ENCODE measurements around the gene RBMS3. TPM values are rescaled to one million over a fixed set of nuclear protein-coding genes. Genes with fewer than 3 reads are reported as not detected.

RBMS3 gene
- total RNA-seq, 1 donor from 2014 or later, result 3.4 TPM

DNA sequence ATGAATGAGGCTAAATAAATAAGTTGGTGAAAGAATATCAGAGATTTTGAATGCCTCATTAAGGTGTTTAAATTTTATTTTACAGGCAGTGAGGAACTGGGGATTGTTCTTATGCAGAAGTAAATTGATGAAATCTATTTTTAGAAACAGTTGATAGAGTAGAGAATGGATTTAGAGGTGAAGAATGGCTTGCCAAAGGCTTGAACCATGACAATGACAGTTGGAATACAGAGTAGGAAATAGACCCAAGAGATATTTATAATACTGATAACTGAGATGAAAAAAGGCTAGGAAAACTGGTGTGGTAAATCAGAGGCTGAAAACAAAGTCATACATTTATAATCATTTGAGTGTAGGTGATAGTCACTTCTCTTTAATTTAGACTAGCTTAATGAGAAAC lies 39.0 kb upstream of the RBMS3 start:
- DNase-seq (ENCODE audit: low read depth), result no peak
- TF ChIP-seq, protein P1, sequence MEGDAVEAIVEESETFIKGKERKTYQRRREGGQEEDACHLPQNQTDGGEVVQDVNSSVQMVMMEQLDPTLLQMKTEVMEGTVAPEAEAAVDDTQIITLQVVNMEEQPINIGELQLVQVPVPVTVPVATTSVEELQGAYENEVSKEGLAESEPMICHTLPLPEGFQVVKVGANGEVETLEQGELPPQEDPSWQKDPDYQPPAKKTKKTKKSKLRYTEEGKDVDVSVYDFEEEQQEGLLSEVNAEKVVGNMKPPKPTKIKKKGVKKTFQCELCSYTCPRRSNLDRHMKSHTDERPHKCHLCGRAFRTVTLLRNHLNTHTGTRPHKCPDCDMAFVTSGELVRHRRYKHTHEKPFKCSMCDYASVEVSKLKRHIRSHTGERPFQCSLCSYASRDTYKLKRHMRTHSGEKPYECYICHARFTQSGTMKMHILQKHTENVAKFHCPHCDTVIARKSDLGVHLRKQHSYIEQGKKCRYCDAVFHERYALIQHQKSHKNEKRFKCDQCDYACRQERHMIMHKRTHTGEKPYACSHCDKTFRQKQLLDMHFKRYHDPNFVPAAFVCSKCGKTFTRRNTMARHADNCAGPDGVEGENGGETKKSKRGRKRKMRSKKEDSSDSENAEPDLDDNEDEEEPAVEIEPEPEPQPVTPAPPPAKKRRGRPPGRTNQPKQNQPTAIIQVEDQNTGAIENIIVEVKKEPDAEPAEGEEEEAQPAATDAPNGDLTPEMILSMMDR (IDR thresholded peaks at IDR 0.05; ENCODE audit: insufficient read depth, low read length, severe bottlenecking), result no peak
- no peaks in the 10 kb centered on the region for H3K27me3 ChIP-seq (ENCODE audit: control insufficient read depth, insufficient read depth, low read length)
- H3K36me3 ChIP-seq (ENCODE audit: control insufficient read depth, insufficient read depth, low read length), result no peaks in the 10 kb centered on the region
- no peak overlapping the region for H3K4me3 ChIP-seq (ENCODE audit: low read depth, low read length)
- no peak for FAIRE-seq

DNA sequence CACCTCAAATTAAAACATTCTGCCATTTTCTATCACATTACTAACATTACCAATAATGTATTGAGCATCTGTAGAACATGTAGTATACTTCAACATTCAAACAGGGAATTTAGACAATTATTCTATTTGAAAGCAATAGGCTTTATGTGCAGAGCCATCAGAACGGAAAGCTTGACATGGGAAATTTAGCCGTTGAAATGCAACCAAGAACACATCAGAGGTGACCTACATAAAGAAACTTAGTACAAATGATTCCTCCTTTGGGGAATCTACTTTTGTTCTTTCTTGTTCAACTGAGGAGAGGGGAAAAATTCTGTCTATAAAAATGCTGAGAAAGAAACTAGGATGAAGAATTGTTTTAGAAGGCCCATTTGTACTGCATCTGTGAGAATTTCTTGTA lies 38.6 kb upstream of the RBMS3 start:
- TF ChIP-seq, protein P1 (IDR thresholded peaks at IDR 0.05; ENCODE audit: insufficient read depth, low read length, severe bottlenecking), result no peak
- no peaks in the 10 kb centered on the region for H3K36me3 ChIP-seq (ENCODE audit: control insufficient read depth, insufficient read depth, low read length)
- DNase-seq (ENCODE audit: low read depth) (no peak), FAIRE-seq (no peak)
- H3K27me3 ChIP-seq (ENCODE audit: control insufficient read depth, insufficient read depth, low read length), result no peaks in the 10 kb centered on the region
- no peak overlapping the region for H3K4me3 ChIP-seq (ENCODE audit: low read depth, low read length)

DNA sequence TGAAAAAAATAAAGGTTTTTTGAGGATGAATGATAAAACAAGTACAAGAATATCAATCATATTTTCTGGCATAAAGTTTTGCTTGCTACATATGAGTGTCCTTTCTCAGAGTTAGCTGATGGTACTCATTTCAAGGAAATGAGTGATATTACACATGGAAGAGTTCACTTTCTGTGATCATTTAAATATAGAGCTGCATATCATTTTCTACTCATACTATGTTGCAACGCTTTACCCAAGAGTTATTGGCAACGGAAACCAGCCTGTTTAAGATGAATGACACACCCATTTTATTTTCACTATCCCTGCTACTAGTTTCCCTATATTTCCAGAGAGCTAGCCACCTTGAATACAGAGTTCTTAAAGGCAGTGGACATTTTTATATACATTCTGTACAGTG lies 35.4 kb upstream of the RBMS3 start:
- FAIRE-seq (no peak), DNase-seq (ENCODE audit: low read depth) (peak; percentile 34)
- Histone ChIP-seq H3K27me3 (ENCODE audit: control insufficient read depth, insufficient read depth, low read length) (no peaks in the 10 kb centered on the region), H3K4me3 (ENCODE audit: low read depth, low read length) (no peak overlapping the region), H3K36me3 (ENCODE audit: control insufficient read depth, insufficient read depth, low read length) (no peaks in the 10 kb centered on the region)
- TF ChIP-seq, protein P1 (IDR thresholded peaks at IDR 0.05; ENCODE audit: insufficient read depth, low read length, severe bottlenecking), result no peak

DNA sequence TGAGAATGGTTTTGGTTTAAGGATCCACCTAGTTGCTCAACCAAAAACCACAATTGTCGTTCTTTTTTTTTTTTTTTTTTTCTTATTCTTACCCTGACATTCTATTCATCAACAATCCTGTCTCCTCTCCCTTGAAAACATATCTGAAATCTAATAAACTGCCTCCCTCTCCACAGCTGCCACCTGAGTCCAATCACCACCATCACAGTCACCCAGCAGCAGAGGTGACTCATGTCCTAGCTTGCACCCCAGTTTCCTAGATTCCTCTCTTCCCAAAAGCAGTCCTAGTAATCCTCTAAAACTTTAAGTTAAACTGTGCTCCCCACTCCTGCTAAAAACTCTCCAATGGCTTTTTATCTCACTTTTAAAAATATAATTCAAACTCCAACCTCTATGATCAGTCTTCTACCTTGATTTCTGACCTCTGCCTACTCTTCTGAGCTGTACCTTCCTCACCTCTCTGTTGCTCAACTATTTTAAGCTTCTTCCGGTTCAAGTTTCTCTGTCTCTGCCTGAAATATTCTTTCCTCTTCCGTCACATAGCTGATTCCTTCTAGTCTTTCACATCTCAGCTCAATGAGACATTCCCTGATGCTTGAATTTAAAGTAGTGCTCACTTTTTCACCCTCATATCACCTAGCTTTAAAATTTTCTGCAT lies 33.7 kb upstream of the RBMS3 start:
- H3K36me3 ChIP-seq (ENCODE audit: control insufficient read depth, insufficient read depth, low read length), result no peaks in the 10 kb centered on the region
- no peak for FAIRE-seq
- TF ChIP-seq, protein P1 (IDR thresholded peaks at IDR 0.05; ENCODE audit: insufficient read depth, low read length, severe bottlenecking), result no peak
- no peak overlapping the region for H3K4me3 ChIP-seq (ENCODE audit: low read depth, low read length)
- H3K27me3 ChIP-seq (ENCODE audit: control insufficient read depth, insufficient read depth, low read length), result no peaks in the 10 kb centered on the region
- peak; percentile 30 for DNase-seq (ENCODE audit: low read depth)

DNA sequence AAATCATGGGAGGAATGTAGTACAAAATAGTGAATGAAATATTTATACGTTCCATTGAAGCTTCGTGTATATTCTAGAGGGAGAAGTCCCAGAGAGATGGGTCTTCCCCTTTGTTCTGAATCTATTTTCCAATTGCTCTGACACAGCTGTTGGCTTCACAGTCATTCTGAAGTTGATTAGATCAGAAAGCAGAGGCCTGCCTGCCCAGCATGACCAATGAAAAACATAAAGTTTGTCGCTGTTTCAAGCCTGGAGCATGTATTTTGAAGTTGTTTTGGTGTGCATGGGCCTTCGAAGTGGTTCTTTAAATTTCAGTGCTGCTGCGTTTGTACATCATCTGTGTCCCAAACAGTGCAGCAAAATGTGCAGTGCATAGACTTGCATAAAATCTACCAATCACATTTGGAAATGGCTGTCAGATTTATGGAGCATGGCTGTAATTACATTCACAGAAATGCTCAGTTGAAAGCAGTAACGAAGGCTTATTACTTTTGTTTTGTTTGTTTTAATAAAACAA lies 31.0 kb upstream of the RBMS3 start:
- H3K4me3 ChIP-seq (ENCODE audit: low read depth, low read length), result no peak overlapping the region
- no peaks in the 10 kb centered on the region for H3K27me3 ChIP-seq (ENCODE audit: control insufficient read depth, insufficient read depth, low read length)
- no peak for FAIRE-seq
- TF ChIP-seq, protein P1 (IDR thresholded peaks at IDR 0.05; ENCODE audit: insufficient read depth, low read length, severe bottlenecking), result no peak
- H3K36me3 ChIP-seq (ENCODE audit: control insufficient read depth, insufficient read depth, low read length), result no peaks in the 10 kb centered on the region
- DNase-seq (ENCODE audit: low read depth), result no peak

Measured in bronchial epithelial cell (primary cell).